ENCODE results near the gene OR2C3.
"Not testable (repeated sequence)": the region's sequence is repeated elsewhere in the genome, so short reads cannot be mapped to it uniquely, and the experiment has no call there.

Gene OR2C3

GRCh38 chr1:247536340-247536739 is at the start of gene OR2C3:
OR2C3 (minus strand) TSS chr1:247536440; CDS start chr1:247532511, 3,929 bp downstream.
- no peak for DNase-seq (ENCODE audit: low read depth)

GRCh38 chr1:247578946-247579460 is 42.8 kb upstream of the OR2C3 start:
- no peak for DNase-seq (ENCODE audit: low read depth)

- DNase-seq (ENCODE audit: low read depth) = no peak
Measured at GRCh38 chr1:247576514-247576913, 40.3 kb upstream of the OR2C3 start.

GRCh38 chr1:247574664-247575063 is 38.4 kb upstream of the OR2C3 start:
- no peak for DNase-seq (ENCODE audit: low read depth)

GRCh38 chr1:247574236-247574635 is 38.0 kb upstream of the OR2C3 start:
- DNase-seq (ENCODE audit: low read depth) = no peak

GRCh38 chr1:247562198-247562597 is 26.0 kb upstream of the OR2C3 start:
- no peak for DNase-seq (ENCODE audit: low read depth)

- no peak for DNase-seq (ENCODE audit: low read depth)
Measured at GRCh38 chr1:247561711-247562110, 25.5 kb upstream of the OR2C3 start.

GRCh38 chr1:247557926-247558674 is 21.9 kb upstream of the OR2C3 start:
- no peak for DNase-seq (ENCODE audit: low read depth)

- DNase-seq (ENCODE audit: low read depth) = no peak
Measured at GRCh38 chr1:247552231-247552630, 16.0 kb upstream of the OR2C3 start.

- DNase-seq (ENCODE audit: low read depth) = no peak
Measured at GRCh38 chr1:247551721-247552120, 15.5 kb upstream of the OR2C3 start.

- DNase-seq (ENCODE audit: low read depth) = no peak
Measured at GRCh38 chr1:247548769-247549182, 12.5 kb upstream of the OR2C3 start, which contains the start of gene GCSAML. GCSAML (plus strand) TSS chr1:247549134; CDS start chr1:247549192, 58 bp downstream.

GRCh38 chr1:247548092-247548491 is 11.9 kb upstream of the OR2C3 start:
- DNase-seq (ENCODE audit: low read depth) = no peak

- DNase-seq (ENCODE audit: low read depth) = no peak
Measured at GRCh38 chr1:247542811-247543210, 6.6 kb upstream of the OR2C3 start.

GRCh38 chr1:247540581-247540980 is 4.3 kb upstream of the OR2C3 start:
- no peak for DNase-seq (ENCODE audit: low read depth)

GRCh38 chr1:247539215-247539614 is 3.0 kb upstream of the OR2C3 start:
- DNase-seq (ENCODE audit: low read depth) = no peak

- no peak for DNase-seq (ENCODE audit: low read depth)
Measured at GRCh38 chr1:247538561-247538960, 2.3 kb upstream of the OR2C3 start.

- DNase-seq (ENCODE audit: low read depth) = no peak
Measured at GRCh38 chr1:247535402-247535801, 838 bp downstream of the OR2C3 start.

- no peak for DNase-seq (ENCODE audit: low read depth)
Measured at GRCh38 chr1:247531937-247532336, 4.3 kb downstream of the OR2C3 start.

GRCh38 chr1:247530785-247531184 is 5.5 kb downstream of the OR2C3 start:
- no peak for DNase-seq (ENCODE audit: low read depth)

- no peak for DNase-seq (ENCODE audit: low read depth)
Measured at GRCh38 chr1:247529771-247530355, 6.4 kb downstream of the OR2C3 start.

GRCh38 chr1:247528812-247529474 is 7.3 kb downstream of the OR2C3 start:
- DNase-seq (ENCODE audit: low read depth) = no peak

GRCh38 chr1:247521886-247522285 is 14.4 kb downstream of the OR2C3 start:
- DNase-seq (ENCODE audit: low read depth) = not testable (repeated sequence)

- no peak for DNase-seq (ENCODE audit: low read depth)
Measured at GRCh38 chr1:247518613-247518891, 17.7 kb downstream of the OR2C3 start.

Data from stimulated activated CD8-positive, alpha-beta memory T cell treated with anti-CD3 and anti-CD28 coated beads, Interleukin-12 subunit alpha, Interleukin-12 subunit beta, amount 100 ng/mL, for 1 hour (primary cell).